ENCODE data around the gene PLEK. TPM values are rescaled to one million over a fixed set of nuclear protein-coding genes. Genes with fewer than 3 reads are reported as not detected.
"Not testable (repeated sequence)": the region's sequence is repeated elsewhere in the genome, so short reads cannot be mapped to it uniquely, and the experiment has no call there.

PLEK gene
- total RNA-seq, 1 donor from 2014 or later = 3.7 TPM

DNA sequence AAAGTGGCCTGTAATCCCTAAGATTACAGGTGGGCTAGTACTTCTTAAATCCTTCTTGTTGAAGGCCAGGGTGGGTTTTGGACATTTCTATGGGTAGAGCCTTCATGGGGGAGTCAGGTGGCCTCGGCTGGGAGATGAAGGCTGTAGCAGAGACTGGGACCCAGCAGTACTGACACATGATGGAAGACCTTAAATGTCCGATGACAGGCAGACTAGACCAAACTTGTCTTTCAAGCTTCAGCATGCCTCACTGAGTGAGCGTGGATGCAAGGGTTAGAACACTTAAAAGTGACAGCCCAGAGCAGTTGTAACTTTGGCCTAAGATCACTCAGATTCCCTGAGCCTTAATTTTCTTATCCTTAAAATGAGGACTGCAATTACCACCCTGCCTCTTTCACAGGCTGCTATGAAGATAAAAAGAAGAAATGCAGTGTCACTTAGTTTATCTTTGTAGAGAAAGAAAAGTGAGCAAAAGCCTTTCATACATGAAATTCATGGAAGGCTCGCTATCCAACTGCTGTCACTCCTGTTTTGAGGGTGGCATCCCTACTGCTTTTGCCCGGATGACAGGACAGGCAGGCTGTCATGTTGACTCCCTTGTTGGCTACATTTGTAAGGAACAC lies 19.5 kb downstream of the PLEK start:
- no peak for DNase-seq (ENCODE audit: low spot score)

DNA sequence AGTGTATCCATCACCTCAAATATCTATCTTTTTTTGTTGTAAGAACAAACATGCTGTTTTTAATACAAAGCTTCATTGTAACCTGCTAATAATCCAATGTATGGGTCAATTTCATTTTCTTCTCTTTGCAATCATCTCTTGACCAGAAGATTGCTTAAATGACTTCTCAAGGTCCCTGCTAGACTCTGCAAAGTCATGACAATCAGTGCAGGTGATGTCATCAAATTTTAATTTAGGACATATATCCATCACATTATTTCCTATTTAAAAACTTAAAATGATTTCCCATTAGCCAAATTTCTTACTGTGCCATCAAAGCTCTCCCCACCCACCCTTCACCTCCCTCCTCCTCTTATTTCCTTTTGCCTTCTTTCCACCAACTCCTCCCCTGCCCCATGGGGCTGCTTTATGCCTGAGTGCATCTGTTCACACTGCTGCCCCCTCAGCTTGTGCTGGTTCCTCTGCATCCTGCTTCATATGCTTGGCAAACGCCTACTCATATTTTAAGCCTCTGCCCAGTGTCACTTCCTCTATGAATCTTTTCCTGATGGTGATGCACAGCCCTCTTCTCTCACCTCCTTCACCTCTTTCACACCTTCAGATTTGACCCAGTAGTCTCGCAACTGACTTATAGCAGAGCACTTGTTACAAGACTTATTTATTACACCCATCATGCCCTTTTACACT lies 20.3 kb downstream of the PLEK start:
- no peak for DNase-seq (ENCODE audit: low spot score)

DNA sequence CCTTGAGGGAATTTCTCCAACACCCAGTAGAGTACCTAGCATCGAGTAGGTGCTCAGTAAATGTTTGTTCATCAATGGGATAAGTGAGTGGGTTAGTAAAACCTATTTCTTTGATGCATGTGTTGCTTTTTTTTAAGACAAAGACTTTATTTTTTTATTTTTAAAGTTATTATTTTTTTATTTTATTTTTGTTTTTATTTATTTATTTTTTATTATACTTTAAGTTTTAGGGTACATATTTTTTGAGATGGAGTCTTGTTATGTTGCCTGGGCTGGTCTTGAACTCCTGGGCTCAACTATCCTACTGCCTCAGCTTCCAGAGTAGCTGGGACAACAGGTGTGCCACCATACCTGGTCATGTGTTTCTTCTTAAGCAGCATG lies 20.8 kb downstream of the PLEK start:
- DNase-seq (ENCODE audit: low spot score) = no peak

DNA sequence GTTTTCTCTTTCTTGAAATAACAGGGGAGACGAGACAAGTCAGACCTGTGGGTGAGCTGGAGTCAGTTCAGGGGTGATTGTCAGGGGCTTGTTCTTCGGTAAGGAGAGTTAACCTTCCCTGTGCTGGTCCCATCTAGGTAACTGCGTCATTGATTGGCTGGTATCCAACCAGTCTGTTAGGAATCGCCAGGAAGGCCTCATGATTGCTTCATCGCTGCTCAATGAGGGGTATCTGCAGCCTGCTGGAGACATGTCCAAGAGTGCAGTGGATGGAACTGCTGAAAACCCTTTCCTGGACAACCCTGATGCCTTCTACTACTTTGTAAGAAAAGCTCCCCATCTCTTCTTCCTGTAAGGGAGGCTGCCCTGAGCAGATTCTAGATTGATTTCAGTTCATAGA lies 21.3 kb downstream of the PLEK start:
- no peak for DNase-seq (ENCODE audit: low spot score)

DNA sequence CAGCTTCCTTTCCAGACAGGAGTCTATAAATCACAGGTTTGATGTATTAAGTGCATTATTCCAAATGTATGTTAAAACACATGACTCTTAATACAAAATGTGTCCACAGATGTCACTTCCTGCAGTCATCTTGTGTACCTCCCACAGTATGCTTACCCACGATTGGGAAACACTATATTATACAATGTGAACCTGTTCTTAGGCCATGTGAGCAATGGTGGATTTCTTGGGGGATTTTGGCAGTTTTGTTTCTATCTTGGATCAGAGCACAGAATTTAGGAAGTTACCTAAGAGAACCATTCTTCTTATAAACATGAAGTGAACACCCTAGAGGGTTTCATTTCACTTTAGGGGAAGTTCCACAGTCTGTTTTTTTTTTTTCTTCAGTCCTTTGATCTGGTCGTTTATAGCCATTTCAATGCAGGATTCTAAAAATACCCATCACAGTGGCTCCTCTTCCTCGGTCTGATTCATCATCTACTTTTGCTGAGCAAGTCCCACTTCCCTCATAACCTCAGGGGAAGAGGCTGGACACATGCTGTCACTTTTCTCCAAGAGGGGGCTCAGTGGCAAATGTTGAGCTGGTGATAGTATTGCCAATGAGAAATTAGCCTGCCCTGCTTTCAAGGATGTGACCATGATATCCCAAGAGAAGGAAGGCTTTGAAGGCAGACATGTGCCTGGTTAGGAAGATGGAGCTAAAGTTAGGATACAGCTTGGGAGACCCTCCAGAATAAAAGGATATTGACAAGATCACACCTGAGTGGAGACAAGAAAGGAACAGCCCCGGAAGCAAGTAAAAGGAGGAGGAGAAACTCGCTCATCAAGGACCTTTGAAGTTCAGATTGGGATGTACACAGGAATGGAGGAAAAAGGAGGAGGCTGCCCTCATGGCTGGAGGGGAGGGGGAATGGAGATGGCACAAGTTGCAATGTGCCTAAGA lies 22.6 kb downstream of the PLEK start:
- DNase-seq (ENCODE audit: low spot score) = no peak

DNA sequence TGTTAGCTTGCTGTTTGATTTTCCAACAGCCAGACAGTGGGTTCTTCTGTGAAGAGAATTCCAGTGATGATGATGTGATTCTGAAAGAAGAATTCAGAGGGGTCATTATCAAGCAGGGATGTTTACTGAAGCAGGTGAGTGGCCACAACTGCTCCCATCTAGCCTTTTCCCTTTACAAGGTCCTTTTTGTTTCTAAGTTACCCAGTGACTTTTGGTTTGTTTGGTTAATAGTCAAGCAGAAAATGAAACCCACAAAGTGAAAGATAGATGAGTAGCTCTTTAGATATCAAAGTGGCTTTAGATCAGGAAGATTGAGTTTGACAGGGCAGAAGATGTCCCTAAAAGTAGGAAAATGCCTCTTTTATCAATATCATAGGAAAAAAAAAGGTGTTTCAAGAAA lies 23.3 kb downstream of the PLEK start:
- no peak for DNase-seq (ENCODE audit: low spot score)

DNA sequence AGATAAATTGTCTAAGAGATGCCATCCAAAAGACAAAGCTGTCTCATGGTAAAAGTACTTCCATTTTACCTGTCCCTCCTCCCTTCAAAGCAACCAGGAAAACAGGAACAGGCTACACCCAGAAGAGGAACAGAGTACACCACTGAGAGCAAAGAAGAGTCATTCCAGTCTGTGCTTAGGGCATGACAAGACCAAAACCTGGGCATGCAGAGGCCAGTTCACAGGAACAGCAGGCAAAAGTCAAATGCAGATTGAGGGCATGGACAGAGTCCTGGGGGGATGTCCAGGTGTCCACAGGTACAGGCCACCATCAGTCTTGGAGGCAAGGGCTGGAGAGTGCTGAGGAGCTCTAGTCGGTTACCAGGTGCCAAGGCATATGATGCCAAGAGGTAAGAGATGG lies 23.7 kb downstream of the PLEK start:
- DNase-seq (ENCODE audit: low spot score) = no peak

DNA sequence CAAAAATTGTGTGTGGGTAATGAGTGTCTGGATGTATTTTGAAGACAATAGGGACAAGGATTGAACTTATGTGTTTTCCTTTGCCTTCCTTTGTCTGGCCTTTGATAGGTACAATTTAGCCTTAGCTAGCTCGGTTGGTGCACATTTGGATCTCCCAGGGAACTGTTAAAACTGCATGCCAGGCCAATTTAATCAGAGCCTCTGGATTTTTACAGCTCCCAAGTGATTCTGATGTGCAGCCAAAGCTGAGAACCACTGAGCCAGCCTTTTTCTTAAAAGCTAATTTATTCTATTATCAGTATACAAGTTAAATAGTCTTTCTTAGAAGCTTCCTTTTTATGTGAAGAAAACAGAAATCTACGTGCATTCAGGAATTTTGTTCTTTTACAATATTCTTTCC lies 25.0 kb downstream of the PLEK start:
- DNase-seq (ENCODE audit: low spot score) = no peak

DNA sequence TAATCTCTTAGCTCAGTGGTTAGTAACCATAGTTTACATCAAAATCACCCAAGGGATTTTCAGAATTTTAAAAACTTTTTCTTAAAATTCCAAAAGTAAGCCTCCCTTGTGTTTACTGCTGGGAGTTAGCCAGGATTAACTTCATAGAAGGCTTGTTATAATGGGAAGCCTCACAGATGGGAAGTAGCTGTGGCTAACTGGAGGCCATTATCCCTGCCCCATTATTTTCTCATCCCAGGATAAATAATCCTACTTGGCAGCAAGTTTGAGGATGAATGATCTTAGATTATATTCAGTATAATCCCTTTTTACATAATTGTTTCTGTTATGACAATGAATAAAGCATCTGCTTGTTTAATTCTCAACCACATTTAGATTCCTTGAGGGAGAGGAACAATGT lies 25.5 kb downstream of the PLEK start:
- DNase-seq (ENCODE audit: low spot score) = no peak

DNA sequence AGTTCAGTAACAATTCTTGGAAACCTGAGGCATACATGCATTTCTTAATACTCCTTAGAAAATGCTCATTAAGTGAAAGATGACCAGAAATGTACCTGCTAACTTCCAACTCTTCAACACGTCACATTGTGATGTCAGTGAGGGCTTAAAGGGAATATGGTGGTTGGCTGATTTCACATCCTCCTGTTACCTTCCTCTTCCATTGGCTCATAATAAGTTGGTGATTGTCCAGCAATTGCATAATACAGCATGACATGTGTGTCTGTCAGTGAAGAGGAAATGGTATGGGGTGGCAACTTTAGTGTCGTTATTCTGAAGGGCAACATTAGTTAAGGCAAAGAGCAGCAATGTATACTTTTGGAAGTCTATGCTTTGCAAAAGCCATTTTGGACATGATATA lies 26.0 kb downstream of the PLEK start:
- DNase-seq (ENCODE audit: low spot score) = no peak

DNA sequence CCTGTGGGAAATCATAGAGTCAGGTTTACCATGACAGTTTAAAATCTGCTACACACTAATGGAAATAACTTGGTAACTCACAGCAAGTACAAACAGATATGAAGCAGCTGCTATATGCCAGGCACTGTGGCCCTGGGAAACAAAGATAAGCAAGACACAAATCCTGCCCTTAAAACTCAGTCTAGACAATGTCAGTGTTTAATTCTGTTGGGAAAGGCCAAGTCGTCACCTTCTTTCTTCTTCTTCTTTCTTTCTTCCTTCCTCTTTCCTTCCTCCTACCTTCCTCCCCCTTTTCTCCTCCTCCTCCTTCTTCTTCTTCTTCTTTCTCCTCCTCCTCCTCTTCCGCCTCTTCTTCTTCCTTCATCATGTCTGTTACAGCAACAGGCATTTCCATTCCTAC lies 26.8 kb downstream of the PLEK start:
- DNase-seq (ENCODE audit: low spot score) = no peak

DNA sequence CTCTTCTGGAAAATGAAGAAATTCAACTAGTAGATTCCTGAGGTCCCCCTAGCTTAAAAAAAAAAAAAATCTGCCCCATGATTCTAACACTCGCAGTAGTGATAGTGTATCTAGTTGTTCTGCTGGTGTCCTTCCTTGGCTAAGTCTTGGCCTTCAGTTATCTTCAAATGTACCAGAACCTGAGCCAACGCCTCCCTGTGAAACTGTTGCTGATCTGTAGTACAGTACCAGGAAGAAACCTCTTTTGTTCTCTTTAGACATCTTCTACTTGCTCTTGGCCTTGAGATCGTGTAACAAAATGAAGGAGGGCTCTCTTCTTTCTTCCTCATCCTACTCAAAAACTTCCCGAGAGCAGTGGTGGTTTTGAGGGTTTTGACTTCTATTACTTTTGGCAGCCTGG lies 31.0 kb downstream of the PLEK start:
- DNase-seq (ENCODE audit: low spot score) = no peak

DNA sequence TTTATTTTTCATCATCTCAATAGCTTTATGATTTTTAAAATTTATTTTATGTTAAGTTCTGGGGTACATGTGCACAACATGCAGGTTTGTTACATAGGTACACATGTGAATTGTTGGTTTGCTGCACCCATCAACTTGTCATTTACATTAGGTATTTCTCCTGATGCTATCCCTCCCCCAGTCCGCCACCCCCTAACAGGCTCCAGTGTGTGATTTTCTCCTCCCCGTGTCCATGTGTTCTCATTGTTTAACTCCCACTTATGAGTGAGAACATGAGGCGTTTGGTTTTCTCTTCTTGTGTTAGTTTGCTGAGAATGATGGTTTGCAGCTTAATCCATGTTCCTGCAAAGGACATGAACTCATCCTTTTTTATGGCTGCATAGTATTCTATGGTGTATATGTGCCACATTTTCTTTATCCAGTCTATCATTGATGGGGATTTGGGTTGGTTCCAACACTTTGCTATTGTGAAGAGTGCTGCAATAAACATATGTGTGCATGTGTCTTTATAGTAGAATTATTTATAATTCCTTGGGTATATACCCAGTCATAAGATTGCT lies 32.7 kb downstream of the PLEK start:
- DNase-seq (ENCODE audit: low spot score) = not testable (repeated sequence)

DNA sequence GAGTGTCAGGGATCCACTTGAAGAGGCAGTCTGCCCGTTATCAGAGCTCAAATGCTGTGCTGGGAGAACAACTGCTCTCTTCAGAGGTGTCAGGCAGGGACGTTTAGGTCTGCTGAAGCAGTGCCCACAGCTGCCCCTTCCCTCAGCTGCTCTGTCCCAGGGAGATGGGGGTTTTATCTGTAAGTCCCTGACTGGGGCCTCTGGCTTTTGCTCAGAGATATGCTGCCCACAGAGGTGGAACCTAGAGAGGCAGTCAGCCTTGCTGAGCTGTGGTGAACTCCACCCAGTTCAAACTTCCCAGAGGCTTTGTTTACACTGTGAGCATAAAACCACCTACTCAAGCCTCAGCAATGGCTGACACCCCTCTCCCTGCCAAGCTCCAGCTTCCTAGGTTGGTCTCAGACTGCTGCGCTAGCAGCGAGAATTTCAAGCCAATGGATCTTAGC lies 38.1 kb downstream of the PLEK start:
- DNase-seq (ENCODE audit: low spot score) = no peak

DNA sequence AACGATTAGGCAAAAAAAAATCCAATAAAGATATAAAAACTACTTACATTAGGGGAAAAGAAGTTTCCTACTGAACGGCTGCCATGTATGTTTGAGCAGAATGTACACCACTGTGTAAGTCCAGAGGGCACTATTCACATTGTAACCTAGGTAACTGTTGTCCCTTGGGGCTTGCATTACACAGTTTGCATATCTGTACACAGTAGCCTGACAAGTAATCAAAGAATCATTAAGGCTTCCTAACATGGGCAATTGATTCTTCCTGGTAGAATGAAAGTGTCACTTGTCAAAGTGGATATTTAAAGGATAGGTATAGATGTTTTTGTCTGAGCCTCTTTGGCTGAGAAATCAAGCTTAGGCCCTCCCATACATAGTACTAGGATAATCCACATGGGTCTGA lies 39.1 kb downstream of the PLEK start:
- no peak for DNase-seq (ENCODE audit: low spot score)

DNA sequence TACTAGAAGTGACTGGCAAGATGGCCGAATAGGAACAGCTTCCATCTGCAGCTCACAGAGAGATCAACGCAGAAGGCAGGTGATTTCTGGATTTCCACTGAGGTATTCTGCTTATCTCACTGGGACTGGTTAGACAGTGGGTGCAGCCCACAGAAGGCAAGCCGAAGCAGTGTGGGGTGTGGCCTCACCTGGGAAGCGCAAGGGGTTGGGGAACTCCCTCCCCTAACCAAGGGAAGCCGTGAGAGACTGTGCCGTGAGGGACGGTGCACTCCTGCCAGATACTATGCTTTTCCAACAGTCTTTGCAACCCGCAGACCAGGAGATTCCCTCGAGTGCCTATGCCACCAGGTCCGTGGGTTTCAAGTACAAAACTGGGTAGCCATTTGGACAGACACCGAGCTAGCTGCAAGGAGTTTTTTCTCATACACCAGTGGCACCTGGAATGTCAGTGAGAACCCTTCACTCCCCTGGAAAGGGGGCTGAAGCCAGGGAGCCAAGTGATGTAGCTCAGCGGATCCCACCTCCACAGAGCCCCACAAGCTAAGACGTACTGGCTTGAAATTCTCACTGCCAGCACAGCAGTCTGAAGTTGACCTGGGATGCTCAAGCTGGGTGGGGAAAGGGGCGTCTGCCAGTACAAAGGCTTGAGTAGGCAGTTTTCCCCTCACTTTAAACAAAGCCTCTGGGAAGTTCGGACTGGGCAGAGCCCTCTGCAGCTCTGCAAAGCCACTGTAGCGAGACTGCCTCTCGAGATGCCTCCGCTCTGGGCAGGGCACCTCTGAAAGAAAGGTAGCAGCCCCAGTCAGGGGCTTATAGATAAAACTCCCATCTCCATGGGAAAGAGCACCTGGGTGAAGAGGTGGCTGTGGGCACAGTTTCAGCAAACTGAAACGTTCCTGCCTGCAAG lies 40.1 kb downstream of the PLEK start:
- DNase-seq (ENCODE audit: low spot score) = no peak

DNA sequence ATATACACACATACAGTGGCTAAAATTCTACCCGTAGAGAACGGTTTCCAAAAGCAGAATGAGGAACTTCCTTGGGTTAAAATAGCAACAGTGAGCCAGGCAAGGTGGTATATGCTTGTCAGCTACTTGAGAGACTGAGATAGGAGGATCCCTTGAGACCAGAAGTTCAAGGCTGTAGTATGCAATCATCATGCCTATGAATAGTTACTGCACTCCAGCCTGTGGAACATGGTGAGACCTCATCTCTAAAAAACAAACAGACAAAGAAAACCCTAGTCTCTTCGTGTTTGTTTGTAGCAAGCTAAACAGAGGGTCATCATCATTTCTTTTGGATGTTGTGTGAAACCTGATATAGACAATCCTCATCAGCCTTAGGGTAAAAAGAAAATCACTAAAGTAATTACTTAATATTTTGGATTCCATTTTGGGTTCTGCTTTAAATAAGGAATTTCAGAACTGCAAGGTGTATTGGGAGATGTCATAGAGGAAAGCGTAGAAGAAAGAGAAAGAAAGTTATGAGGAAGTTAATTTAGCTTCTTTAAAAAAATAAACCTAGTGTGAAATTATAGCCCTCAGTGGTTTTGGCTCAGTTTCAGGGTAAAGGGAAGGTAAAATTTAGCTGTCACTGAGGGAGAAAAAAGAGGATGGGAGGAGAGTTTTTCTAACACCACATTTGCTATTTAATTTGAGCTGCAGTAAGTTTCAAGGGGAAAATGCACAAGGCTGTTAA lies 46.5 kb downstream of the PLEK start:
- no peak for DNase-seq (ENCODE audit: low spot score)

DNA sequence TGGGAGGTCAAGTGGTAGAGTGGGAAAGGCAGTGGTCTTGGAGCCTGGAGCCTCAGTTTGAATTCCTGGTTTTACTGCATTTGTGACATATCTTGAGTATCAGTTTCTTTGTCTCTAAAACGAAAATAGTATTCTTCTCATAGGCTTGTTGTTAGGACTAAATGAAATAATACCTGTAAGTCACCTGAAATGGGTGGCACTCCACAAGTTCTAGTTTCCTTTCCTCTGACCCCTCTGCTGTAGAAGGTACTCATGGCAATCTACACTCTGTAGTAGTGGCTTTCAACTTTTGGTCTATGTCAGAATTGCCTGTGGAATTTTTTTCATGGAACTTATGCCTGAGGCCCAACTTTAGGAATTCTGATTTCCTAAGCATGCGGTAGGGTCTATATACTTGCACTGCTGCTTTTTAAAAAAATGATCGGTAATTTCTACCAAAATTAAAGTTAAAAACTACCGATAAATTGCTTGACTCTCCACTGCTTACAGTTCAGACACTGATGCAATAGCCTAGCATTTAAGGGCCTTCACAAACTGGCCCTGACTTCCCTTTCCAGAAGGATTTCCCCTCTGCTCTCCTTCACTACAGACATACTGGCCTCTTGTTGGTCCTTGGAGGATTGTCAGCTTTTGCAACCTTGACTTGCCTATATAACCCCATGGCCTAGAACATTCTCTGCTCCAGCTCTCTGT lies 47.2 kb downstream of the PLEK start:
- DNase-seq (ENCODE audit: low spot score) = no peak

DNA sequence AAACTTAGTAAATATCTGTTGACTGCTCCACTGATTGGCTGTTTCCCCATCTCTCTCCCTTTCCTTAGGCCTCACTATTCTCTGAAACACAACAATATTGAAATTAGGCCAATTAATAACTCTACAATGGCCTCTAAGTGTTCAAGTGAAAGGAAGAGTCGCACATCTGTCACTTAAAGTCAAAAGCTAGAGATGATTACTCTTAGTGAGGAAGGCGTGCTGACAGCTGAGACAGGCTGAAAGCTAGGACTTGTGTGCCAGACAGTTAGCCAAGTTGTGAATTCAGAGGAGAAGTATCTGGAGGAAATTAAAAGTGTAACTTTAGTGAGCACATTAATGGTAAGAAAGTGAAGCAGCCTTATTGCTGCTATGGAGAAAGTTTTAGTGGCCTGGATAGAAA lies 48.4 kb downstream of the PLEK start:
- no peak for DNase-seq (ENCODE audit: low spot score)

DNA sequence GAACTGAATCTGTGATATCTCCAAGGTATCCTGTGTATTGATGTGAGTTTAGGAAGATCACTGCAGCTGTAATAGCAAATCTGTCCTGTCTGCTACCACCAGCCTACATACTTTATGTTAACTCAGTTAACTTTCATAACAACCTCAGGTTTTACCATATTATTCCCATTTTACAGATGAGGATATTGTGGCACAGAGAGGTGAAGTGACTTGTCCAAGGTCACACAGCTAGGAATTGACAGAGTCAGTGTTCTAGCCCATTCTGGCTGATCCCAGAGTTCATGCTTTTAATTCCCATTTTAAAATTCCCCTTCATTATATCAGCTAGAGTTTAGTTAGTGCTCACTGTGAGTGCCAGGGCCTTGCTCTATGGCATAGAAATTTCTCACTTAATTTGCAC lies 49.4 kb downstream of the PLEK start:
- DNase-seq (ENCODE audit: low spot score) = no peak

All from ureter (tissue), 1 donor.